HEK293T (cell line): Measurements from ENCODE around the gene HOXD11.
A peak's percentile ranks its signal among the peaks of the same experiment; 100 is the strongest.

Experiments used
- CTCF ChIA-PET: fragments of 350-600 bp; formaldehyde crosslinking; extraction: SDS; loops from one replicate; lab custom pipeline; 2021; ENCODE audit warnings: antibody characterized with exemption, inconsistent platforms; lab: Yijun Ruan, JAX
- POLR2A ChIA-PET: fragments of 350-600 bp; formaldehyde crosslinking; extraction: SDS; loops from one replicate; lab custom pipeline; 2020; ENCODE audit warnings: antibody characterized with exemption, inconsistent platforms; lab: Yijun Ruan, JAX
- DNase-seq: peaks from one replicate; pipeline ENCODE4 v3.0.0; 2012; ENCODE audit warnings: mixed read lengths; ENCODE audit errors: extremely low spot score
- ARNT ChIP-seq: fragments of 450-650 bp; IDR thresholded peaks from 2 replicates; pipeline ENCODE4 v1.6.1; 2017; ENCODE audit warnings: mild to moderate bottlenecking
- BHLHE40 ChIP-seq: fragments of 450-650 bp; IDR thresholded peaks from 2 replicates; pipeline ENCODE4 v1.6.1; 2016; ENCODE audit warnings: mild to moderate bottlenecking, moderate library complexity, borderline replicate concordance
- CTBP1 ChIP-seq: fragments of 450-650 bp; IDR thresholded peaks from 2 replicates; pipeline ENCODE4 v1.6.1; 2016; ENCODE audit warnings: borderline replicate concordance
- ELF4 ChIP-seq: fragments of 450-650 bp; IDR thresholded peaks from 2 replicates; pipeline ENCODE4 v1.6.1; 2017; ENCODE audit warnings: antibody characterized with exemption
- FOXA1 ChIP-seq: fragments of 450-650 bp; IDR thresholded peaks from 2 replicates; pipeline ENCODE4 v1.6.1; 2016; ENCODE audit warnings: mild to moderate bottlenecking
- FOXK2 ChIP-seq: fragments of 450-650 bp; IDR thresholded peaks from 2 replicates; pipeline ENCODE4 v1.6.1; 2016; ENCODE audit warnings: mild to moderate bottlenecking
- FOXM1 ChIP-seq: fragments of 450-650 bp; IDR thresholded peaks from 2 replicates; pipeline ENCODE4 v1.6.1; 2017; ENCODE audit warnings: mild to moderate bottlenecking, borderline replicate concordance
- HDGF ChIP-seq: fragments of 450-650 bp; IDR thresholded peaks from 2 replicates; pipeline ENCODE4 v1.6.1; 2017; ENCODE audit warnings: antibody characterized with exemption, borderline replicate concordance
- L3MBTL2 ChIP-seq: fragments of 450-650 bp; conservative IDR thresholded peaks from 2 replicates; pipeline ENCODE4 v1.6.1; 2016; ENCODE audit warnings: mild to moderate bottlenecking
- LEF1 ChIP-seq: fragments of 450-650 bp; IDR thresholded peaks from 2 replicates; pipeline ENCODE4 v1.6.1; 2017; ENCODE audit warnings: mild to moderate bottlenecking, borderline replicate concordance
- NFRKB ChIP-seq: fragments of 450-650 bp; IDR thresholded peaks from 2 replicates; pipeline ENCODE4 v1.6.1; 2016; ENCODE audit warnings: mild to moderate bottlenecking, moderate library complexity
- SP1 ChIP-seq: fragments of 450-650 bp; IDR thresholded peaks from 2 replicates; pipeline ENCODE4 v1.6.1; 2017
- SUZ12 ChIP-seq: fragments of 450-650 bp; IDR thresholded peaks from 2 replicates; pipeline ENCODE4 v1.6.1; 2016; ENCODE audit warnings: mild to moderate bottlenecking
- TARDBP ChIP-seq: fragments of 450-650 bp; IDR thresholded peaks from 2 replicates; pipeline ENCODE4 v1.6.1; 2016
- ZNF384 ChIP-seq: fragments of 450-650 bp; IDR thresholded peaks from 2 replicates; pipeline ENCODE4 v1.6.1; 2016
- TF ChIP-seq, protein P1 (sequence below): fragments of 450-650 bp; IDR thresholded peaks from 2 replicates; pipeline ENCODE4 v1.6.1; 2016

HOXD11 gene

GRCh38 chr2:176085120-176085788 lies 21.8 kb upstream of the HOXD11 start:
- ChIA-PET CTCF (interaction anchor here (1.0 kb wide), 2 partner anchors 9 to 12 kb away, joined by 3 to 5 read pairs; no protein-coding TSS in a partner anchor), POLR2A (no interaction called here)
- no peak for DNase-seq
- TF ChIP-seq, protein P1, sequence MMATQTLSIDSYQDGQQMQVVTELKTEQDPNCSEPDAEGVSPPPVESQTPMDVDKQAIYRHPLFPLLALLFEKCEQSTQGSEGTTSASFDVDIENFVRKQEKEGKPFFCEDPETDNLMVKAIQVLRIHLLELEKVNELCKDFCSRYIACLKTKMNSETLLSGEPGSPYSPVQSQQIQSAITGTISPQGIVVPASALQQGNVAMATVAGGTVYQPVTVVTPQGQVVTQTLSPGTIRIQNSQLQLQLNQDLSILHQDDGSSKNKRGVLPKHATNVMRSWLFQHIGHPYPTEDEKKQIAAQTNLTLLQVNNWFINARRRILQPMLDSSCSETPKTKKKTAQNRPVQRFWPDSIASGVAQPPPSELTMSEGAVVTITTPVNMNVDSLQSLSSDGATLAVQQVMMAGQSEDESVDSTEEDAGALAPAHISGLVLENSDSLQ, result no peak
- TF ChIP-seq NFRKB (no peak), HDGF (no peak), ARNT (no peak), TARDBP (no peak), CTBP1 (no peak), ELF4 (no peak), BHLHE40 (no peak), L3MBTL2 (no peak), FOXM1 (no peak), LEF1 (no peak), SP1 (no peak)

GRCh38 chr2:176085861-176086771 lies 21.0 kb upstream of the HOXD11 start:
- TF ChIP-seq BHLHE40 (no peak), CTBP1 (no peak), ZNF384 (no peak), FOXA1 (no peak), FOXM1 (no peak), SP1 (no peak)
- ChIA-PET POLR2A (no interaction called here), CTCF (interaction anchor here (1.0 kb wide), 2 partner anchors 8 to 11 kb away, joined by 3 to 5 read pairs; no protein-coding TSS in a partner anchor)
- DNase-seq, result no peak

- ChIA-PET CTCF (interaction anchor here (0.6 kb wide), 1 partner anchor 10 kb away, joined by 4 read pairs; no protein-coding TSS in a partner anchor), POLR2A (interaction anchor here (0.7 kb wide), 1 partner anchor 17 kb away, joined by 4 read pairs; no protein-coding TSS in a partner anchor)
- no peak for TF ChIP-seq L3MBTL2
- no peak for TF ChIP-seq ZNF384
- TF ChIP-seq FOXM1, result no peak
- TF ChIP-seq ARNT, result no peak
- TF ChIP-seq, protein P1, result no peak
- no peak for TF ChIP-seq FOXK2
- TF ChIP-seq CTBP1, result no peak
- no peak for TF ChIP-seq FOXA1
- no peak for TF ChIP-seq TARDBP
- no peak for TF ChIP-seq ELF4
- no peak for TF ChIP-seq SP1
- TF ChIP-seq SUZ12, result no peak
- no peak for TF ChIP-seq BHLHE40
- no peak for TF ChIP-seq NFRKB
- TF ChIP-seq LEF1, result no peak
- TF ChIP-seq HDGF, result no peak
- no peak for DNase-seq
These were observed 19.6 kb upstream of the HOXD11 start for GRCh38 chr2:176087330-176088047.

DNA sequence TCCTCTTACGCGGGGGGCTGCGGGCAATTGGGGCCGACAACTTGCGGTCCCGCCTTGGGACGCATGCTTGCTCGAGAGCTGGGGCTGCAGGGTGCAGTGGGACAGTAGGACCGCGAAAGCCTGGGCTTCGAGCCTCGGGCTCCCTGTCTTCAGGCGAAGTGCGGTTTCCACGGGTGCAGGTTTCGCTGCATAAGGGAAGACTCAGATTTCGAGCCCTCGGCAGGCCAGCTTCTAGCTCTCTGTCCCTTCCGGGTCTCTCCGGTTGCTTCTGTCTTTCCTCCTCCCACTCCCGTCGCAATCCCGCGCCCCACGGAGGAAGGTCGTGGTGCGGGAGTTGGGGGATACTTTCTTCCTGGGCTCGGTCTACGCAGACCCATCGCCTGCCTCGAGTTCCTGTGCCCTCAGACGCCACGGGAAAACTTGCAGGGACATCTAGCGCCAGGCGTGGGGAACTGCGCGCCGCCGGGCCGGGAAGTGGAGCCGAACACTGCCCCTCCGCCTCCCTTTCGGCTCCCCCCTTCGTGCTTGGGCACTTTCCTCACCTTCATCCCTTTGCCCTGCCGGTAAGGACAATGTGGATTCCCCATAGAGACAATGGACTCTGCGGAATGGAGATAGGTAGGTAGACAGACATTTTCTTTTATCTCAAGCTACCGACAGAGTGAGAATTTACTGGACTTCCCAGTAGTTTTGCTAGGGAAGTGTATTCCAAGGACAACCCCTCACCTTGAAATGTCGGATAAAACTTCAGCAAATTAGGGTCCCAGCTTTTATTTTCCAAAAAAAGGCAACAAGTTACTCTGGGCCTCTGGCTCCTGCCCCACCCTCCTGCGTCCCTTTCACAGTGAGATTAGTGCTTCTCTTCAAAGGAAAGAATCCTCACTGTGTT lies 18.8 kb upstream of the HOXD11 start:
- ChIA-PET POLR2A (interaction anchor here (0.7 to 1.8 kb wide), 2 partner anchors 16 to 18 kb away, joined by 4 to 5 read pairs; no protein-coding TSS in a partner anchor), CTCF (interaction anchor here (0.6 to 0.7 kb wide), 2 partner anchors 9 kb away, joined by 3 to 4 read pairs; no protein-coding TSS in a partner anchor)
- no peak for DNase-seq
- TF ChIP-seq, protein P1, result no peak
- TF ChIP-seq BHLHE40 (no peak), ARNT (no peak), SP1 (no peak), HDGF (no peak), L3MBTL2 (peak; percentile 42; the same call in 1 of the 2 replicates), TARDBP (0 out of 2 replicates have a peak, but pooled peaks have one; percentile 38), SUZ12 (no peak), FOXK2 (no peak), FOXM1 (no peak), NFRKB (no peak), ZNF384 (no peak)
